CMK (cell line): Measurements from ENCODE around the gene RNH1.
"Not testable (repeated sequence)": the region's sequence is repeated elsewhere in the genome, so short reads cannot be mapped to it uniquely, and the experiment has no call there.

Experiments used
- DNase-seq: peaks from one replicate; pipeline ENCODE4 v3.0.0-alpha.2; 2010; ENCODE audit warnings: low read depth

RNH1 gene

DNA sequence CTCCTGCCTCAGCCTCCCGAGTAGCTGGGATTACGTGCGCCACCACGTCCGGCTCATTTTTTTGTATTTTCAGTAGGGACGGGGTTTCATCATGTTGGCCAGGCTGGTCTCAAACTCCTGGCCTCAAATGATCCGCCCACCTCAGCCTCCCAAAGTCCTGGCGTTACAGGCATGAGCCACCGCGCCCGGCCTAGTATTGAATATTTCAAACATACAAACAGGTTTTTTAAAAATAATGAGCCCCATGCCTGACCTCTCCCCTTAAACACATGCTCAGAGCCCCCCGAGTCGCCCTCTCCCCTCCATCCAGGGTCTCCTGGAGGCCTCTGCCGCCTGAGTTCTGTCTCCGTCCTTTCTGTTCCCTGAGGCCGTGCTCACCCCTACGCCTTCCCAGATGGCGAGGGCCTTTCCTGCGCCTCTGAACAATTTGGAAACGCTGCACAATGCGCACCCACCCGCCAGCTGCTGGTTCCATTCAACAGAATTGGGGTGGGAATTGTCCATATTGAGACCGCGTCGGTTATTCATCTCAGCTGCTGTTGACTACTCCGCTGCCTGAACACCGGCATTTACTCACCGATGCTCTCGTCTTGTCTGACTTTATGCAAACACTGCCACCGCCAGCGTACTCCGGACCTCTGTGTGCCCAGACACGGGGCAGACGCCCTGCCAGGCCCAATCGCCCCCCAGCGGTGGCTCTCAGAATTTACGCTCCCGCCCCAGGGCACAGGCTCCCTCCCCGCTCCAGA, 13.6 kb upstream of the RNH1 start:
- no peak for DNase-seq

- DNase-seq = peak; percentile 69
These were observed 11.6 kb upstream of the RNH1 start for GRCh38 chr11:518463-519202.

- DNase-seq = not testable (repeated sequence)
These were observed 10.1 kb upstream of the RNH1 start for GRCh38 chr11:516918-517685.

DNA sequence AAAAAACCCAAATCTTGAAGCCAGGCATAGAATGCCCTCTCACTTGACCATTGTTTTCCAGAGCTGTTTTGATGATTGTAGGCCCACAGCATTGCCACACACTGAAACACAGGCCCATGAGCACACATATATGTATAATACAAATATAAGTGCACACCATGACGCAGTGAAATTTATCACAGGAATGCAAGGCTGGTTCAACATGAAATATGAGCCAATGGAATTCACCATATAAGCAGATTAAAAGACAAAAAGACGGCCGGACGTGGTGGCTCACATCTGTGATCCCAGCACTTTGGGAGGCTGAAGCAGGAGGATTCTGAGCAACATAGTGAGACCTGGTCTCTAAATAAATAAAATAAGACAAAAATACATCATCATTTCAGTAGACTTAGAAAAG, 9.4 kb upstream of the RNH1 start:
- no peak for DNase-seq

- DNase-seq = no peak
These were observed 8.1 kb upstream of the RNH1 start for GRCh38 chr11:515131-515530.

GRCh38 chr11:514606-515005, 7.6 kb upstream of the RNH1 start:
- no peak for DNase-seq

GRCh38 chr11:512761-513595, 5.9 kb upstream of the RNH1 start:
- DNase-seq = no peak

DNA sequence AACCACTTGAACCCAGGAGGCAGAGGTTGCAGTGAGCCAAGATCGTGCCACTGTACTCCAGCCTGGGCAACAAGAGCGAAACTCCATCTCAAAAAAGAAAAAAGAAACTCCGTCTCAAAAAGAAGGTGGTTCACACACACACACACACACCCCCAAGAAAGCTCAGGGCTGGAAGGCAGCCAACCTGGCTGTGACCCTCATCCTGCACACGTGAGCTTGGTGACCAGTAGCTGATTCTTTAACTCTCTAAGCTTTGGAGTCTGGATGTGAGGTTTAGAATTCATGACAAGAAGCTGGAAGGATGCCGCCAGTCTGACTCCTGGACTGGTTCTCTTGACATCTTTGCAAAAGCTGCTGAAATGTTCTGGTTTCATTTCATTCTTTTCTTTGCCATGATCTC, 1.9 kb upstream of the RNH1 start:
- DNase-seq = no peak

DNA sequence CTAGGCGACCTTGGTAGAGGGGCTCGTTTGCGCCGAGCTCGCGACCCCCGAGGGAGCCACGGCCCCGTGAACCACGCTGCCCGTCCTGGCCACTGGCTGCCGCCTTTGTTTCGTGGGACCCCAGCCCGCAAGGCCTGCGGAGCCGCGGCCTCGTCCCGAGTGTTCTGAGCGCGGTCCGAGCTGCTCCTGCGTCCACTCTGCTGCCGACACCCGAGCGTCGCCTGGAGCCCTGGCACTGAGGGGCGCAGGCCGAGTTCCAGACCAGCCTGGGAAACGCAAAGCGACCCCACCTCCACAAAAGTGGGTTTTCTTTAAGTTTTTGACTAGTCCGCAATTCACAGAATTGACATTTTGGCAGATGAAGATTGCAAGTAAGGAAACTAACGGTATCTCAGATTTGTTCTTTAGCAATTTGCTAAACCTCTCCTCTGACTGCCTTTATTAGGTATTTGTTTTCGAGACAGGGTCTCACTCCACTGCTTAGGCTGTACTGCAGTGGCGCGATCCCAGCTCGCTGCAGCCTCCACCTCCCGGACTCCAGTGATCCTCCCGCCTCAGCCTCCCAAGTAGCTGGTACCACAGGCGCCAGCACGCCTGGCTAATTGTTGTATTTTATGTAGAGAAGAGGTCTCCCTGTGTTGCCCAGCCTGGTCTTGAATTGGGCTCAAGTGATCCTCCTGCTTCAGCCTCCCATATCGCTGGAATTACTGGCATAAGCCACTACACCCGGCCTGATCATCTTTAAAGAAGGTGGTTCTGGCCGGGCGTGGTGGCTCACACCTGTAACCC, 879 bp upstream of the RNH1 start:
- DNase-seq = no peak

DNA sequence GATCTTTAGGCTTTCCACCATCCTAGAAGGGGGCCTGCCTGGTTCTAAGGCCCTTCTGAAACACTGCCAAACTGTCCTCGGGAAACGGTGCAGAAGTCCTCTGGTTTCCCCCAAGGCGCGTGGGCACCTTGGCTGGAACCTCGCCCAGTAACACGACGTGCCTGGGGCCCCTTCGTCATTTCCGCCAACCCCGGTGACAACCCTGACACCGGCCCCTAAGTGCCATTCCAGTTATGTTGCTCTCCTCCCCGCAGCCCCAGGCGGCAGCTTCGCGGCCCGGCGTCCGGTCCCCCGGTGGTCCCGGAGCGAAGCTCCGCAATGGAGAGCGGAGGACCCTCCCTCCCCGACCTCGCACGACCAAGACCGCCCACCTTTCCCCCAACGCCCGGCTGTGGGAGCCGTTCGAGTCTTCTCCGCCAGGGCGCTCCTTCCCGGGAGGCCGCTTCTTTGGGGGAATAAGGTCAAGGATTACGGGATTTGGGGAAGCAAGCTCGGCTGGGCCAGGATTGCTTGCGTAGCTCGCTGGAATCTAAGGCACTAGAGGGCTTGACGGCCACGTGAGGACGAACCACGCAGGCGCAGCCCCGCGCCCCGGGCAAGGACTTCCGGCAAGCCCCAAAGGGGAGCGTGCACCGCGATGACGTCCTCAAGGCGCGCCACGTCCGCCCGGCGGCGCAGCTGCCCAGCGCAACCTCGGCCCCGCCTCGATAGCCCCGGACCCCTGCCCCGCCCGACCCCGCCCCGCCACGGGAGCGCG, 626 bp downstream of the RNH1 start:
- DNase-seq = peak; percentile 77

GRCh38 chr11:504994-505344, 2.1 kb downstream of the RNH1 start:
- DNase-seq = no peak

GRCh38 chr11:504053-504993, 2.7 kb downstream of the RNH1 start:
- no peak for DNase-seq

- no peak for DNase-seq
These were observed 3.7 kb downstream of the RNH1 start for GRCh38 chr11:503179-503981.

GRCh38 chr11:502288-503178, 4.5 kb downstream of the RNH1 start:
- no peak for DNase-seq

DNA sequence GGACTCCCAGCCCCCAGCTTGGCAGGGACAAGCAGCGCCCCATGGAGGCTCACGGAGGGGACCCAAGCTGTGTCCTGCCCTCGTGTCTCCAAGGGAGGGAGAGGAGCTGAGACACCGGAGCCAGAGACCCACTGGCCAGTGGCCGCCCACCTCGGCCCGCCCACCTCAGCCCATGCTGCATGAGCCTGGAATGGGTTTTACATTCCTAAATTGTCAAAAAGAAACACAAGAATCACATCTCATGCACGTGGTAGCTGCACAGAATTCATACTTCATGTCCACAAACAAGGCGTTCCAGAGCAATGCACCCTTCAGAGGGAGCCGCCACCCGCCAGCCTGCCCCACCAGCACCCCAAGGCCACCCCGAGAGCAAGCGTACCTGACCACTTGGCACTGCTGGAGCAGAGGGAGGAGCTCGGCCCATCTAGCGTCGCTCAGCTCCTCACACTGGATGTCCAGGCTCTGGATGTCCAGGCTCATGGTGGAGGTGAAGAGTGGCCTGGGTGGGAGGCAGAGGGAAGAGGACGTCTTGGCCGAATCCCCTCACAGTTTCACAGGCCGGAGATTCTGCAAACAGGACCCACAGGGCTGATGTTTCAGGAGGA, 5.3 kb downstream of the RNH1 start:
- no peak for DNase-seq

- DNase-seq = no peak
These were observed 5.9 kb downstream of the RNH1 start for GRCh38 chr11:501001-501682.
